Mesenchymal stem cell (in vitro differentiated cells and primary cell): ENCODE measurements around the gene ENDOU.

ENCODE experiments used
- DNase-seq: peaks from one replicate; pipeline ENCODE4 v3.0.0-alpha.2; 2013
- H2AFZ ChIP-seq: one replicate; pipeline ENCODE4 v1.6.1; 2013; ENCODE audit warnings: low read depth, mild to moderate bottlenecking, control low read depth, inconsistent platforms, low read length, moderate library complexity
- H2AK5ac ChIP-seq: 2 replicates; pipeline ENCODE4 v1.6.1; 2013; ENCODE audit warnings: low read length, moderate library complexity, mild to moderate bottlenecking, inconsistent platforms; ENCODE audit not compliant: severe bottlenecking
- H2BK120ac ChIP-seq: one replicate; pipeline ENCODE4 v1.6.1; 2013; ENCODE audit warnings: low read depth, mild to moderate bottlenecking, inconsistent platforms, low read length, moderate library complexity
- H2BK12ac ChIP-seq, 2 experiments: one replicate each; pipeline ENCODE4 v1.6.1; 2013; ENCODE audit warnings: inconsistent platforms in 2 of 2, low read length in 2 of 2, mild to moderate bottlenecking in 2 of 2, moderate library complexity in 2 of 2, control low read depth in 1 of 2
- H2BK15ac ChIP-seq: one replicate; pipeline ENCODE4 v1.6.1; 2013; ENCODE audit warnings: mild to moderate bottlenecking, low read depth, inconsistent platforms; ENCODE audit not compliant: poor library complexity, severe bottlenecking
- H2BK5ac ChIP-seq: 2 replicates; pipeline ENCODE4 v1.6.1; 2013; ENCODE audit warnings: low read depth, mild to moderate bottlenecking, low read length, control low read depth, inconsistent platforms; ENCODE audit not compliant: poor library complexity, severe bottlenecking
- H3K14ac ChIP-seq, 2 experiments: one replicate each; pipeline ENCODE4 v1.6.1; 2013; ENCODE audit warnings: inconsistent platforms in 2 of 2, low read length in 2 of 2, control low read depth in 1 of 2, mild to moderate bottlenecking in 1 of 2, moderate library complexity in 1 of 2
- H3K18ac ChIP-seq, 2 experiments: one replicate each; pipeline ENCODE4 v1.6.1; 2013; ENCODE audit warnings: inconsistent platforms in 2 of 2, low read length in 2 of 2, control low read depth in 1 of 2, low read depth in 1 of 2, mild to moderate bottlenecking in 1 of 2
- H3K23ac ChIP-seq, 2 experiments: one replicate each; pipeline ENCODE4 v1.6.1; 2013; ENCODE audit warnings: inconsistent platforms in 2 of 2, low read length in 2 of 2, mild to moderate bottlenecking in 2 of 2, moderate library complexity in 2 of 2, control low read depth in 1 of 2
- H3K27ac ChIP-seq: 2 replicates; pipeline ENCODE4 v1.5.1; 2013; ENCODE audit warnings: mild to moderate bottlenecking, moderate library complexity, low read length, control low read depth, inconsistent platforms; ENCODE audit not compliant: poor library complexity, severe bottlenecking
- H3K27me3 ChIP-seq, 2 experiments: 2 replicates each; pipeline versions ENCODE4 v1.6.1 to v1.7.0; 2013; ENCODE audit warnings: low read length in 2 of 2, mild to moderate bottlenecking in 2 of 2, moderate library complexity in 2 of 2, control low read depth in 1 of 2, inconsistent platforms in 1 of 2; ENCODE audit not compliant: control insufficient read depth in 1 of 2, insufficient read depth in 1 of 2
- H3K36me3 ChIP-seq, 2 experiments: 2 replicates each; pipeline versions ENCODE4 v1.6.1 to v1.7.0; 2013; ENCODE audit warnings: low read length in 2 of 2, control low read depth in 1 of 2, inconsistent platforms in 1 of 2, low read depth in 1 of 2, mild to moderate bottlenecking in 1 of 2; ENCODE audit not compliant: insufficient read depth in 2 of 2, control insufficient read depth in 1 of 2
- H3K4ac ChIP-seq, 2 experiments: one replicate each; pipeline ENCODE4 v1.6.1; 2013; ENCODE audit warnings: inconsistent platforms in 2 of 2, low read length in 2 of 2, mild to moderate bottlenecking in 2 of 2, moderate library complexity in 2 of 2, control low read depth in 1 of 2, low read depth in 1 of 2
- H3K4me1 ChIP-seq: 2 replicates; pipeline ENCODE4 v1.6.1; 2013; ENCODE audit warnings: low read depth, low read length, control low read depth; ENCODE audit not compliant: control insufficient read depth, insufficient read depth
- H3K4me2 ChIP-seq: 2 replicates; pipeline ENCODE4 v1.6.1; 2013; ENCODE audit warnings: low read length, mild to moderate bottlenecking, inconsistent platforms; ENCODE audit not compliant: poor library complexity, severe bottlenecking
- H3K4me3 ChIP-seq, 2 experiments: 2 replicates each; pipeline versions ENCODE4 v1.5.1 to v1.7.0; 2013; ENCODE audit warnings: low read length in 2 of 2, mild to moderate bottlenecking in 2 of 2, control low read depth in 1 of 2, low read depth in 1 of 2; ENCODE audit not compliant: insufficient read depth in 1 of 2
- H3K79me1 ChIP-seq: replicated peaks from 2 replicates; pipeline ENCODE4 v1.6.1; 2013; ENCODE audit warnings: mild to moderate bottlenecking, control low read depth, low read length, inconsistent platforms; ENCODE audit not compliant: poor library complexity, severe bottlenecking
- H3K9ac ChIP-seq: 2 replicates; pipeline ENCODE4 v1.7.0; 2013; ENCODE audit warnings: mild to moderate bottlenecking, low read length, moderate library complexity
- H3K9me3 ChIP-seq: 2 replicates; pipeline ENCODE4 v1.7.0; 2013; ENCODE audit warnings: mild to moderate bottlenecking, low read length; ENCODE audit not compliant: control insufficient read depth
- H4K8ac ChIP-seq: one replicate; pipeline ENCODE4 v1.6.1; 2013; ENCODE audit warnings: inconsistent platforms, mild to moderate bottlenecking, low read length, moderate library complexity
- H4K91ac ChIP-seq: one replicate; pipeline ENCODE4 v1.6.1; 2013; ENCODE audit warnings: mild to moderate bottlenecking, low read length, inconsistent platforms
- WGBS: methylation state at CpG from one replicate; pipeline ENCODE4 v1.1.7; 2013; ENCODE audit warnings: mixed read lengths; 5-methylcytosine and 5-hydroxymethylcytosine counted together

ENDOU gene

GRCh38 chr12:47742253-47742825, 17.0 kb upstream of the ENDOU start:
- no peak overlapping the region for H2BK15ac ChIP-seq
- no peak overlapping the region for H3K27ac ChIP-seq
- H2AK5ac ChIP-seq = no peak overlapping the region
- peaks cover 0 to 17% of the 10 kb centered on the region in 2 experiments for H3K27me3 ChIP-seq
- H3K4ac ChIP-seq = no peak overlapping the region
- peak; percentile 35 for DNase-seq
- H3K4me1 ChIP-seq = peaks cover 13% of the 10 kb centered on the region
- no peak overlapping the region for H3K4me2 ChIP-seq
- H4K8ac ChIP-seq = no peak overlapping the region
- no peak overlapping the region for H3K9ac ChIP-seq
- no peak overlapping the region for H3K14ac ChIP-seq
- H2AFZ ChIP-seq = no peak overlapping the region
- 70% methylated on average over 7 of the region's 7 CpGs for WGBS
- peaks cover 0 to 77% of the 10 kb centered on the region in 2 experiments for H3K36me3 ChIP-seq
- no peak overlapping the region for H3K18ac ChIP-seq
- no peaks in the 10 kb centered on the region for H3K79me1 ChIP-seq
- H3K4me3 ChIP-seq = no peak overlapping the region
- H2BK120ac ChIP-seq = no peak overlapping the region
- H3K9me3 ChIP-seq = no peaks in the 10 kb centered on the region
- no peak overlapping the region for H2BK5ac ChIP-seq
- H2BK12ac ChIP-seq = no peak overlapping the region
- H4K91ac ChIP-seq = no peak overlapping the region
- H3K23ac ChIP-seq = no peak overlapping the region

DNA sequence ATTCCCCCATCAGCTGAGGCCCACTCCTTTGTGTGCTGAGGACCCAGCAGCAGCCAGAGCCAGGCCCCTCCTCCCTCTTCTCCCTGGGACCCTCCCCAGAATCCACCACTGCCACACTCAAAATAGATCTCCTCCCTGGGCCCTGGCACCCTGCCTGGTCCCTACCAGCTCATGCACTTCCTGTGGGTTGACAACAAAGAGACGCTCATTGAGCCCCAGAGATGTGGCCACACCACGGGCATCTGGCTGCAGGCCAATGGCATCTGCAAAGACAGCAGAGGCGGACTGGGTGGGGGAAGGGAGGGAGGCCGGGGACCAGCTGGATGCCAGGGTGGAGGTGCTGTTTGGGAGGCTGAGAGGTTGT, 16.0 kb upstream of the ENDOU start:
- H3K27me3 ChIP-seq = peaks cover 0 to 17% of the 10 kb centered on the region in 2 experiments
- no peak overlapping the region for H3K4ac ChIP-seq
- no peak overlapping the region for H3K4me3 ChIP-seq
- H3K4me1 ChIP-seq = peaks cover 18% of the 10 kb centered on the region
- WGBS = 39% methylated on average over 4 of the region's 4 CpGs
- H3K9me3 ChIP-seq = no peaks in the 10 kb centered on the region
- H3K23ac ChIP-seq = no peak overlapping the region
- no peak overlapping the region for H2BK15ac ChIP-seq
- H2BK120ac ChIP-seq = peak overlapping the region; percentile 9
- peaks cover 0 to 77% of the 10 kb centered on the region in 2 experiments for H3K36me3 ChIP-seq
- H3K9ac ChIP-seq = no peak overlapping the region
- peak overlapping the region; percentile 12 for H4K8ac ChIP-seq
- H3K27ac ChIP-seq = no peak overlapping the region
- no peak overlapping the region for H4K91ac ChIP-seq
- H2AFZ ChIP-seq = no peak overlapping the region
- H3K18ac ChIP-seq = no peak overlapping the region
- no peaks in the 10 kb centered on the region for H3K79me1 ChIP-seq
- no peak overlapping the region for H2AK5ac ChIP-seq
- no peak overlapping the region for H2BK12ac ChIP-seq
- H3K4me2 ChIP-seq = no peak overlapping the region
- peak; percentile 18 for DNase-seq
- no peak overlapping the region for H3K14ac ChIP-seq
- H2BK5ac ChIP-seq = no peak overlapping the region

DNA sequence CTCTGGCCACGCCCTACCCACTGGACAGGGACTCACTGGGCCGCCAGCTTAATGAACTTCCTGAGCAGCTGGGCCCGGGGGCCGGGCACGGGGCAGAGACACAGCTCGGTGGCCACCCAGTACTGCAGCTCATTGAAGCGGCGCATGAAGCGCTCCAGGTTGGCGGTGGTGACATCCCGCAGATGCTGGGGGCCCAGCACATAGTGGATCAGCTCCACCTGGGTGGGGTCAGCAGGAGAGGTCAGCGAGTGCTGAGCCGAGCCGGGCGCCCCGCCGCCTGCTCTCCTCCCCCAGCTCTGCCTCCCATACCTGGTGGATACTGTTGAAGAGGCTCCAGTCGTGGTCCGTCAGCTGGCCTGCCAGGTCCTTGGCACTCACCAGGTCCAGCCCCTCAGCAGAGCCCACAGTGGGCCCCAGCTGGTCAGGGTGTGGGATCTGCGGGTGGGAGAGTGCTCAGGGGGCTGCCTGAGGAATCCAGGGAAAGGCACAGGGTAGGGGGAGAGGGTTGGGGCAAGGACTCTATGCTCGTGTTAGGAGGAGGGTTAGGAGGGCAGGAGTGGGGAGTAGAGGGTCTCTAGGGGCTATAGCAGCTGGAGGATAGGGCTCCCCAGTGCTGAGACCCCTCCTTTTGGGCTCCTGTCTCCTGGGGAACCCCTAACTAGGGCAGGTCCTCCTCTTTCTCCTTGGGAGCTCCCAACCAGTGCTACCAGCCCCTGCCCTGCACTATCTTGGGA, 15.5 kb upstream of the ENDOU start:
- H3K27me3 ChIP-seq = peaks cover 0 to 17% of the 10 kb centered on the region in 2 experiments
- H3K9ac ChIP-seq = no peak overlapping the region
- H2AFZ ChIP-seq = no peak overlapping the region
- no peak overlapping the region for H3K27ac ChIP-seq
- H4K91ac ChIP-seq = no peak overlapping the region
- H3K4me3 ChIP-seq = no peak overlapping the region
- peaks cover 20% of the 10 kb centered on the region for H3K4me1 ChIP-seq
- H2BK120ac ChIP-seq = no peak overlapping the region
- H3K79me1 ChIP-seq = no peaks in the 10 kb centered on the region
- H3K18ac ChIP-seq = no peak overlapping the region
- no peak overlapping the region for H2BK15ac ChIP-seq
- H3K36me3 ChIP-seq = peaks cover 0 to 77% of the 10 kb centered on the region in 2 experiments
- H3K9me3 ChIP-seq = no peaks in the 10 kb centered on the region
- no peak overlapping the region for H3K23ac ChIP-seq
- WGBS = 93% methylated on average over 14 of the region's 21 CpGs
- DNase-seq = no peak
- peak overlapping the region; percentile 12 for H4K8ac ChIP-seq
- no peak overlapping the region for H3K4me2 ChIP-seq
- peak overlapping the region; percentile 57 for H2AK5ac ChIP-seq
- no peak overlapping the region for H3K4ac ChIP-seq
- H3K14ac ChIP-seq = no peak overlapping the region
- peak overlapping the region in 1 of 2 experiments; percentile 45 for H2BK12ac ChIP-seq
- H2BK5ac ChIP-seq = no peak overlapping the region

DNA sequence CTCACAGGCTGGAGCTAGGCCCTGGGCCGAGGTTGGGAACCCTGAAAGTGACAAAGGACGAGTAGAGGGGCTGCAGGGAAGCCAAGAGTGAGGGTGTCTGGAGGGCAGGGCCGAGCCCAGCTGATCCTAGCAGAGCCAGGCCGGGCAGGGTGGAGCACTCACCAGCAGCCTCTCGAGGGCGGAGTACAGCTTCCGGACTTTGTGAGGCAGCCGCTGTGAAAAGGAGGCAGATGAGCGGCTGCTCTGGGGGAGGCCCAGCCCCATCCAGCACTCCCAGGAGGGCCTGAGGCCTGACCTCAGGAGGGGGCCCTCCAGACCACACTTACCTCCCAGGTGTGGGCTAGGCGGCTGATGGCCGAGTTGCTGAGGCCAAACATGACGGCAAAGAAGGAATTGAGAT, 14.7 kb upstream of the ENDOU start:
- Histone ChIP-seq H3K18ac (peak overlapping the region in 1 of 2 experiments; percentile 37), H4K91ac (peak overlapping the region; percentile 19), H3K27ac (no peak overlapping the region), H3K27me3 (peaks cover 0 to 13% of the 10 kb centered on the region in 2 experiments), H2BK15ac (no peak overlapping the region), H3K79me1 (no peaks in the 10 kb centered on the region), H2BK12ac (peak overlapping the region in 1 of 2 experiments; percentile 6), H3K14ac (no peak overlapping the region), H2AK5ac (no peak overlapping the region), H3K4ac (no peak overlapping the region), H3K9ac (peak overlapping the region; percentile 48), H3K4me3 (no peak overlapping the region), H3K4me2 (no peak overlapping the region), H3K4me1 (peaks cover 25% of the 10 kb centered on the region), H4K8ac (no peak overlapping the region), H2BK120ac (no peak overlapping the region), H2AFZ (no peak overlapping the region), H3K23ac (no peak overlapping the region), H2BK5ac (no peak overlapping the region), H3K36me3 (peaks cover 0 to 77% of the 10 kb centered on the region in 2 experiments), H3K9me3 (no peaks in the 10 kb centered on the region)
- no peak for DNase-seq
- 68% methylated on average over 12 of the region's 12 CpGs for WGBS
